HG03378 (cell line): ENCODE data around the gene PANK4.

ENCODE experiments used
- ATAC-seq: cut with Tn5 transposase; IDR thresholded peaks from one replicate; pipeline ENCODE4 v1.9.1; 2021; ENCODE audit warnings: mild to moderate bottlenecking, moderate library complexity; ENCODE audit not compliant: unreplicated experiment

PANK4 gene

GRCh38 chr1:2530513-2531361, 4.3 kb upstream of the PANK4 start:
- no peak for ATAC-seq

GRCh38 chr1:2529784-2530512, 3.6 kb upstream of the PANK4 start, which contains the start of gene HES5:
TSS of gene HES5 (minus strand) at chr1:2530263. CDS start at chr1:2530164, 99 bp downstream.
- ATAC-seq, result no peak

GRCh38 chr1:2528966-2529783, 2.8 kb upstream of the PANK4 start:
- ATAC-seq, result no peak

- no peak for ATAC-seq
Observed at GRCh38 chr1:2528611-2528965, 2.2 kb upstream of the PANK4 start.

GRCh38 chr1:2528016-2528415, 1.6 kb upstream of the PANK4 start:
- no peak for ATAC-seq

GRCh38 chr1:2527556-2527860, 1.1 kb upstream of the PANK4 start:
- ATAC-seq, result no peak

GRCh38 chr1:2526824-2527555, 594 bp upstream of the PANK4 start:
- ATAC-seq, result peak; percentile 32

GRCh38 chr1:2525572-2525919, 850 bp downstream of the PANK4 start:
- no peak for ATAC-seq

GRCh38 chr1:2523891-2524609, 2.3 kb downstream of the PANK4 start:
- no peak for ATAC-seq

- ATAC-seq, result no peak
Observed at GRCh38 chr1:2523191-2523890, 3.1 kb downstream of the PANK4 start.

- no peak for ATAC-seq
Observed at GRCh38 chr1:2522230-2522629, 4.2 kb downstream of the PANK4 start.

GRCh38 chr1:2520806-2521205, 5.6 kb downstream of the PANK4 start:
- ATAC-seq, result no peak

- ATAC-seq, result no peak
Observed at GRCh38 chr1:2520206-2520605, 6.2 kb downstream of the PANK4 start.

GRCh38 chr1:2519729-2520128, 6.7 kb downstream of the PANK4 start:
- no peak for ATAC-seq

GRCh38 chr1:2519029-2519685, 7.2 kb downstream of the PANK4 start:
- no peak for ATAC-seq

GRCh38 chr1:2518528-2518927, 7.9 kb downstream of the PANK4 start:
- no peak for ATAC-seq

GRCh38 chr1:2517966-2518365, 8.4 kb downstream of the PANK4 start:
- no peak for ATAC-seq

- ATAC-seq, result no peak
Observed at GRCh38 chr1:2516946-2517345, 9.4 kb downstream of the PANK4 start.

- ATAC-seq, result no peak
Observed at GRCh38 chr1:2516124-2516523, 10.3 kb downstream of the PANK4 start.
